Measurements from ENCODE around the gene ZNF764.
"Not testable (repeated sequence)": the region's sequence is repeated elsewhere in the genome, so short reads cannot be mapped to it uniquely, and the experiment has no call there.

ZNF764 gene

DNA sequence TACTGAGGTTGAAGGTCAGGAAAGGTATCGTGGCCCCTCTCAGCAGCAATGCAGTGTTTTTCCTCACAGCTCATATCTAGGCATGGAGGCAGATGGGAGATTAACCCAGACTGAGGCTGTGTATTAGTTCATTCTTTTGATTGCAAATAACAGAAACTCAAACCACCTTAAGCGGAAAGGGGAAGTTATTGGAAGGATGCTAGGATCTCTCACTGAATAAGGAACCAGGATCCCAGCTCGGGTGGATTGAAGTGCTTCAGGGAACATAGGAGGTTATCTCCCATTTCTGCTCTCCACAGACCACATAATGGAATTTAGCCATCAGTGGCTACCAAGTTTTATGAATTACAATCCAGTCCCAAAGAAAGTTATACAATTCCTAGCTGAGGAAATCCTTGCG lies 43.8 kb upstream of the ZNF764 start:
- in situ Hi-C loops (cut with HindIII; ENCODE audit: low sequenced_read_pairs): no loop called here
- TF ChIP-seq, protein P1, sequence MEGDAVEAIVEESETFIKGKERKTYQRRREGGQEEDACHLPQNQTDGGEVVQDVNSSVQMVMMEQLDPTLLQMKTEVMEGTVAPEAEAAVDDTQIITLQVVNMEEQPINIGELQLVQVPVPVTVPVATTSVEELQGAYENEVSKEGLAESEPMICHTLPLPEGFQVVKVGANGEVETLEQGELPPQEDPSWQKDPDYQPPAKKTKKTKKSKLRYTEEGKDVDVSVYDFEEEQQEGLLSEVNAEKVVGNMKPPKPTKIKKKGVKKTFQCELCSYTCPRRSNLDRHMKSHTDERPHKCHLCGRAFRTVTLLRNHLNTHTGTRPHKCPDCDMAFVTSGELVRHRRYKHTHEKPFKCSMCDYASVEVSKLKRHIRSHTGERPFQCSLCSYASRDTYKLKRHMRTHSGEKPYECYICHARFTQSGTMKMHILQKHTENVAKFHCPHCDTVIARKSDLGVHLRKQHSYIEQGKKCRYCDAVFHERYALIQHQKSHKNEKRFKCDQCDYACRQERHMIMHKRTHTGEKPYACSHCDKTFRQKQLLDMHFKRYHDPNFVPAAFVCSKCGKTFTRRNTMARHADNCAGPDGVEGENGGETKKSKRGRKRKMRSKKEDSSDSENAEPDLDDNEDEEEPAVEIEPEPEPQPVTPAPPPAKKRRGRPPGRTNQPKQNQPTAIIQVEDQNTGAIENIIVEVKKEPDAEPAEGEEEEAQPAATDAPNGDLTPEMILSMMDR (IDR thresholded peaks at IDR 0.05; ENCODE audit: low read depth, low read length): no peak
- no peak for DNase-seq (ENCODE audit: low read depth, low spot score)
- H3K4me3 ChIP-seq (ENCODE audit: low read depth, low read length): no peak overlapping the region

DNA sequence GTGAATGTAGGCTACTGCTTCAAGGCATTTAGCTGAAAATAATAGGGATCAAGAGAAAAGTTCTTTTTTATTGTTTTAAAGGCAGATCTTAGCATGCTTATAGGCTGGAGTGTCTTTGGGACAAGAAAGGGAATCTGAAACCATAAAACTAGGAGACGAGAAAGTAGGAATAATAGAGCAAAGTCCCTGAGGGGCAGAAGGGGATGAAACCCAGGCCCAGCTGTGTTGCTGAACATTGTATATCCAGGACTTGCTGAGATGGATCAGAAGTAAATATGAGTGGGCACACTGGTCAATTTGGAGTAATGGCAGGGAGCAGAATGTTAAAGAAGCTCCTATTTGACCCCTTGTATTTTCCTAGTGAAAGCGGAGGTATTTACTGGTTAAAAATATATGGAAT lies 42.8 kb upstream of the ZNF764 start:
- H3K4me3 ChIP-seq (ENCODE audit: low read depth, low read length): no peak overlapping the region
- TF ChIP-seq, protein P1 (IDR thresholded peaks at IDR 0.05; ENCODE audit: low read depth, low read length): no peak
- in situ Hi-C loops (cut with HindIII; ENCODE audit: low sequenced_read_pairs): no loop called here
- DNase-seq (ENCODE audit: low read depth, low spot score): no peak

DNA sequence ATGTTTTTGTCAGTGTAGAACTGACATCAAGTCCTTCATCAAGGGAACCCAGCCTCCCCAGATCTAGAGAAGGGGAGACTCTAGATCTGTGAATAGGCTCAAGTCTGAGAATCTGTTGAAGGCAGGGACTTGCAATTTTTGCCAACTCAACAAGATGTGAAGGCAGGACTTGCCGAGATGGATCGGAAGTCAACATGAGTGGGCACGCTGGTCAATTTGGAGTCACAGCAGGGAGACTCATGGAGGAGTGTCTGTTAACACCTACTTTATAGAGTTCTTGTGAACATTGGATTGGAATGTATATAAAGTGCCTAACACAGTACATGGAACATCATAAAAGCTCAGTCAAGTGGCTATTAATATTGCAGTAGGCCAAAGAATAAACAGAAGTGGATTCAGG lies 42.0 kb upstream of the ZNF764 start:
- H3K4me3 ChIP-seq (ENCODE audit: low read depth, low read length): no peak overlapping the region
- TF ChIP-seq, protein P1 (IDR thresholded peaks at IDR 0.05; ENCODE audit: low read depth, low read length): no peak
- DNase-seq (ENCODE audit: low read depth, low spot score): no peak
- in situ Hi-C loops (cut with HindIII; ENCODE audit: low sequenced_read_pairs): no loop called here

DNA sequence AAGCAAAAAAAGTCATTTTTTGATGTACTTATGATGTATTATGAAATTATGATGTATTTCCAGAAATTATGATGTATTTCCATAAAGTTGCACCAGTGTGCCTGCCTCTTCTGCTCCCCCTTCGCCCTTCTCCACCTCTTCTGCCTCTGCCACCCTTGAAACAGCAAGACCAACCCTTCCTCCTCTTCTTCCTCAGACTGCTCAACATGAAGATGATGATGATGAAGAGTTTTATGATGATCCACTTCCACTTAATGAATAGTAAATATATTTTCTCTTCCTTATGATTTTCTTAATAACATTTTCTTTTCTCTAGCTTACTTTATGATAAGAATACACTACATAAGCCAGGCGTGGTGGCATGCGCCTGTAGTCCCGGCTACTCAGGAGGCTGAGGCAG lies 34.7 kb upstream of the ZNF764 start:
- TF ChIP-seq, protein P1 (IDR thresholded peaks at IDR 0.05; ENCODE audit: low read depth, low read length): no peak
- no peak overlapping the region for H3K4me3 ChIP-seq (ENCODE audit: low read depth, low read length)
- in situ Hi-C loops (cut with HindIII; ENCODE audit: low sequenced_read_pairs): no loop called here
- DNase-seq (ENCODE audit: low read depth, low spot score): no peak

DNA sequence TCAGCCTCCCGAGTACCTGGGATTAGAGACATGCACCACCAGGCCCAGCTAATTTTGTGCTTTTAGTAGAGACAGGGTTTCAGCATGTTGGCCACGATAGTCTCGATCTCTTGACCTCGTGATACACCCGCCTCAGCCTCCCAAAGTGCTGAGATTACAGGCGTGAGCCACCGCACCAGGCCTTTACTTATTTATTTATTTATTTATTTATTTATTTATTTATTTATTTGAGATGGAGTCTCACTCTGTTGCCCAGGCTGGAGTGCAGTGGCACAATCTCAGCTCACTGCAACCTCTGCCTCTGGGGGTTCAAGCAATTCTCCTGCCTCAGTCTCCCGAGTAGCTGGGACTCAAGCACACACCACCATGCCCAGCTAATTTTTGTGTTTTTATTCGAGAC lies 32.7 kb upstream of the ZNF764 start:
- H3K4me3 ChIP-seq (ENCODE audit: low read depth, low read length); DNase-seq (ENCODE audit: low read depth, low spot score); in situ Hi-C loops (cut with HindIII; ENCODE audit: low sequenced_read_pairs): not testable (repeated sequence)

DNA sequence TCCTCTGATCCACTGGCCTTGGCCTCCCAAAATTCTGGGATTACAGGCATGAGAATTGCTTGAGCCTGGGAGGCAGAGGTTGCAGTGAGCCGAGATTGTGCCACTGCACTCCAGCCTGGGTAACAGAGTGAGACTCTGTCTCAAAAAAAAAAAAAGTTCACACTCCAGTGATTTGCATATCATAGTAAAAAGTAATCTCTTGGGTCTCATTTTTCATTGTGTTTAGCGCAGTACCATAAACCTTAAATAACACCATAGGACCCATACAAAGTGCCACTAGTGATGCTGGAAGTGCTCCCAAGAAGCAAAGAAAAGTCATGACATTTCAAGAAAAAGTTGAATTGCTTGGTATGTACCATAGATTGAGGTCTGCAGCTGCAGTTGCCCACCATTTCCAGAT lies 31.4 kb upstream of the ZNF764 start:
- in situ Hi-C loops (cut with HindIII; ENCODE audit: low sequenced_read_pairs); DNase-seq (ENCODE audit: low read depth, low spot score); H3K4me3 ChIP-seq (ENCODE audit: low read depth, low read length): not testable (repeated sequence)

DNA sequence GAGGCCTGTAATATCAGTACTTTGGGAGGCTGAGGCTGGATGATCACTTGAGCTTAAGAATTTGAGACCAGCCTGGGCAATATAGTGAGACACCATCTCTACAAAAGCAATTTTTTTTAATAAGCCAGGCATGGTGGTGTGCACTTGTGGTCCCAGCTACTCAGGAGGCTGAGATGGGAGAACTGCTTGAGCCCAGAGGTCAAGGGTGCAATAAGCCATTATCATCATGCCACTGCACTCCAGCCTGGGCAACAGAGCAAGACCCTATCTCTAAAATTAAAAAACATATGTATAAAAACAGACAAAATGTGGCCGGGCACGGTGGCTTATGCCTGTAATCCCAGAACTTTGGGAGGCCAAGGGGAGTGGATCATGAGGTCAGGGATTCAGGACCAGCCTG lies 30.5 kb upstream of the ZNF764 start:
- DNase-seq (ENCODE audit: low read depth, low spot score): no peak
- TF ChIP-seq, protein P1 (IDR thresholded peaks at IDR 0.05; ENCODE audit: low read depth, low read length): no peak
- in situ Hi-C loops (cut with HindIII; ENCODE audit: low sequenced_read_pairs): no loop called here
- no peak overlapping the region for H3K4me3 ChIP-seq (ENCODE audit: low read depth, low read length)

Data from astrocyte of the spinal cord (primary cell).